Measurements from ENCODE around the gene OR10R2.

The OR10R2 gene

DNA sequence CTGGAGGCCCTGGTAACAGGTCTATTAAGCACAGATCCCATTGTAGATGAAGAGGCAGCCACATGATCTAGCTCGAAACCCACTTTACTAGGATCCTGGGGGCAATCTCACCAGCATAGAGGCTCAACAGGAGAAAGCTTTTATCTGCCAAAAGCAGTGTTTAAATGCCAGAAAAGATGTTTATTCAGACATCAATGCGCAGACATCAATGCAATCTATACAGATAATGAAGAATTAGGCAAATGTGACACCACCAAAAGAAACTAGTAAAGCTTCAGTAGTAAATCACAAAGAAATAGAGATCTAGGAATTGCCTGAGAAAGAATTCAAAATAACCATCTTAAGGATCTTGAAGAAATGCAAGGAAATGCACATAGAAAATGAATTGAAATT, 49.6 kb downstream of the OR10R2 start:
- DNase-seq (ENCODE audit: low read depth in 1 of 2, low spot score in 1 of 2) = no peak

DNA sequence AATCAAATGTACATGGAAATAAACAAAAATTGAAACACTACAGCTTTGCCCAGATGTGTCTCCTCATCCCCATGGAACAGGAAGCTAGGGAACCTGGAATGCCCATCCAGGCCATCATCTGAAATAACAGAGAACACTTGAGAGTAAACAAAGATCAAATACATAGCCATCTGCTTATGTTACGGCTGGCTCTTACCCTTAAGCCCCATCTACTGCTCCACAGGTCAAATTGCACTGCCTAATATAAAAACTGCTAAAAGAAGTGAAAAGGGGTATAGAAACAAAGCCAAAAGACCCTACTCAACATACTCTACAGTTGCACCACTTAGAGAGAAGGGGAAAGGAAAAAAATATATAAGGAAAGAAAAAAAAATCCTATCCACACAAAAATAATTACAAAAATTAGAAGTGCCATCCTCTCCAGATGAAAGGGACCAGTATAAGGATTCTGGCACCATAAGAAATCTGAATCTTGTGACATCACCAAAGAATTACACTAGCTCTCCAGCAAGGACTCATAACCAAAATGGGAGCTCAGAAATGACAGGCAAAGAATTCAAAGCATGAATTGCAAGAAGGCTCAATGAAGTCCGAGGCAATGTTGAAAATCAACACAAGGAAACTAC, 55.3 kb downstream of the OR10R2 start:
- no peak for DNase-seq (ENCODE audit: low read depth in 1 of 2, low spot score in 1 of 2)

Measured in activated CD4-positive, alpha-beta T cell treated with anti-CD3 and anti-CD28 coated beads, Interleukin-2, amount 50 U/mL, for 24 hours (primary cell).